Upper lobe of right lung (tissue), 1 donor: ENCODE results near the gene LGR6. TPM values are rescaled to one million over a fixed set of nuclear protein-coding genes. Genes with fewer than 3 reads are reported as not detected.

Experiments used
- ATAC-seq: fragments of 200-7000 bp; cut with Tn5 transposase; one replicate; pipeline ENCODE4 v1.9.1; 2020; ENCODE audit warnings: mild to moderate bottlenecking, moderate library complexity
- DNase-seq: peaks from one replicate; pipeline ENCODE4 v3.0.0-alpha.2; 2020
- H3K27ac ChIP-seq: fragments of 200-600 bp; one replicate; pipeline ENCODE4 v1.8.0; 2022
- H3K27me3 ChIP-seq: fragments of 200-600 bp; one replicate; pipeline ENCODE4 v1.8.0; 2022; ENCODE audit warnings: mild to moderate bottlenecking
- H3K36me3 ChIP-seq: fragments of 200-600 bp; one replicate; pipeline ENCODE4 v1.8.0; 2022
- H3K4me1 ChIP-seq: fragments of 200-600 bp; one replicate; pipeline ENCODE4 v1.8.0; 2022
- H3K4me3 ChIP-seq: fragments of 200-600 bp; one replicate; pipeline ENCODE4 v1.8.0; 2022; ENCODE audit warnings: mild to moderate bottlenecking
- H3K9me3 ChIP-seq: fragments of 200-600 bp; one replicate; pipeline ENCODE4 v1.8.0; 2022
- CTCF ChIP-seq: fragments of 200-600 bp; IDR thresholded peaks from one replicate; pipeline ENCODE4 v1.8.0; 2022; ENCODE audit warnings: antibody characterized with exemption
- intact Hi-C: fragments of 100-400 bp; cut with DNase I; formaldehyde crosslinking; loops from one replicate; pipeline ENCODE4 v1.11.0; 2022
- total RNA-seq: library from RNA; stranded (reverse); fragmentation: NEBNext Ultra II Directional; extraction: Animal tissue kit (Norgen Biotek cat#: 25700); gene quantifications from one replicate; pipeline ENCODE4 v1.2.1, GENCODE V29; 2021
- donor health status: DM: no; HTN: yes; CAD: no; lungs with severe emphysema.

Gene LGR6
- total RNA-seq, 1 donor from 2014 or later: 1.8 TPM

GRCh38 chr1:202357506-202357905 is 163.9 kb downstream of the LGR6 start:
- Histone ChIP-seq H3K27ac (no peak overlapping the region), H3K9me3 (no peaks in the 10 kb centered on the region), H3K4me1 (no peaks in the 10 kb centered on the region), H3K27me3 (no peaks in the 10 kb centered on the region), H3K36me3 (no peaks in the 10 kb centered on the region), H3K4me3 (no peak overlapping the region)
- ATAC-seq: no peak
- intact Hi-C loops: no loop called here
- TF ChIP-seq CTCF: no peak
- no peak for DNase-seq

- ATAC-seq: no peak
- no peak for DNase-seq
- no peaks in the 10 kb centered on the region for H3K27me3 ChIP-seq
- no peaks in the 10 kb centered on the region for H3K9me3 ChIP-seq
- intact Hi-C loops: no loop called here
- no peaks in the 10 kb centered on the region for H3K36me3 ChIP-seq
- H3K4me3 ChIP-seq: no peak overlapping the region
- H3K4me1 ChIP-seq: peaks cover 3% of the 10 kb centered on the region
- TF ChIP-seq CTCF: no peak
- H3K27ac ChIP-seq: no peak overlapping the region
Measured at GRCh38 chr1:202361224-202361623, 167.6 kb downstream of the LGR6 start.

- no peaks in the 10 kb centered on the region for H3K36me3 ChIP-seq
- peaks cover 3% of the 10 kb centered on the region for H3K4me1 ChIP-seq
- H3K4me3 ChIP-seq: no peak overlapping the region
- H3K27ac ChIP-seq: no peak overlapping the region
- no peak for DNase-seq
- TF ChIP-seq CTCF: no peak
- no peaks in the 10 kb centered on the region for H3K9me3 ChIP-seq
- intact Hi-C loops: no loop called here
- H3K27me3 ChIP-seq: no peaks in the 10 kb centered on the region
- no peak for ATAC-seq
Measured at GRCh38 chr1:202361701-202362100, 168.1 kb downstream of the LGR6 start.

- Histone ChIP-seq H3K27ac (no peak overlapping the region), H3K4me1 (peaks cover 3% of the 10 kb centered on the region), H3K27me3 (no peaks in the 10 kb centered on the region), H3K4me3 (no peak overlapping the region), H3K9me3 (no peaks in the 10 kb centered on the region), H3K36me3 (no peaks in the 10 kb centered on the region)
- TF ChIP-seq CTCF: no peak
- DNase-seq: no peak
- ATAC-seq: no peak
- intact Hi-C loops: no loop called here
Measured at GRCh38 chr1:202362212-202362611, 168.6 kb downstream of the LGR6 start.

GRCh38 chr1:202365092-202365815 is 171.7 kb downstream of the LGR6 start:
- Histone ChIP-seq H3K27ac (no peak overlapping the region), H3K4me3 (no peak overlapping the region), H3K4me1 (peaks cover 3% of the 10 kb centered on the region), H3K36me3 (no peaks in the 10 kb centered on the region), H3K9me3 (no peaks in the 10 kb centered on the region), H3K27me3 (no peaks in the 10 kb centered on the region)
- ATAC-seq: no peak
- no peak for DNase-seq
- intact Hi-C loops: no loop called here
- no peak for TF ChIP-seq CTCF

- H3K4me3 ChIP-seq: no peak overlapping the region
- TF ChIP-seq CTCF: no peak
- no peak for DNase-seq
- intact Hi-C loops: no loop called here
- no peak for ATAC-seq
- no peak overlapping the region for H3K27ac ChIP-seq
- H3K9me3 ChIP-seq: no peaks in the 10 kb centered on the region
- H3K36me3 ChIP-seq: no peaks in the 10 kb centered on the region
- H3K4me1 ChIP-seq: peaks cover 3% of the 10 kb centered on the region
- no peaks in the 10 kb centered on the region for H3K27me3 ChIP-seq
Measured at GRCh38 chr1:202367271-202367670, 173.7 kb downstream of the LGR6 start.
